ENCODE results near the gene FAM117B.

- TF ChIP-seq POLR2A (IDR thresholded peaks at IDR 0.05; ENCODE audit: low read depth, low read length), result no peak
- no peak for TF ChIP-seq POLR2AphosphoS5 (IDR thresholded peaks at IDR 0.05; ENCODE audit: low read depth, low read length)
- TF ChIP-seq TAF1 (IDR thresholded peaks at IDR 0.05; ENCODE audit: borderline replicate concordance, low read depth, low read length), result no peak
These were observed 116.1 kb downstream of the FAM117B start for GRCh38 chr2:202750763-202751427.
